Activated naive CD4-positive, alpha-beta T cell treated with anti-CD3 and anti-CD28 coated beads, Interleukin-2, amount 10 ng/mL, durations not matched to agents 7 days and 5 days (primary cell): ENCODE data around the gene REEP1.
A peak's percentile ranks its signal among the peaks of the same experiment; 100 is the strongest.
"Not testable (repeated sequence)": the region's sequence is repeated elsewhere in the genome, so short reads cannot be mapped to it uniquely, and the experiment has no call there.

Experiments
- CTCF ChIA-PET: fragments of 350-600 bp; sonication (Branson Sonifier 250); formaldehyde crosslinking; loops from one replicate; lab custom pipeline; 2021; ENCODE audit warnings: antibody characterized with exemption; lab: Charles Lee
- DNase-seq: peaks from one replicate; pipeline ENCODE4 v3.0.0-alpha.2; 2020
- H3K27ac Mint-ChIP-seq: one replicate; pipeline ENCODE4 v1.8.0; 2021; ENCODE audit warnings: mild to moderate bottlenecking, moderate library complexity, mixed read lengths
- H3K27me3 Mint-ChIP-seq: one replicate; pipeline ENCODE4 v1.8.0; 2021; ENCODE audit warnings: mild to moderate bottlenecking, mixed read lengths
- H3K36me3 Mint-ChIP-seq: one replicate; pipeline ENCODE4 v1.8.0; 2021; ENCODE audit warnings: mixed read lengths
- H3K4me1 Mint-ChIP-seq: one replicate; pipeline ENCODE4 v1.8.0; 2021; ENCODE audit warnings: mixed read lengths
- H3K4me3 Mint-ChIP-seq: one replicate; pipeline ENCODE4 v1.8.0; 2021; ENCODE audit warnings: mild to moderate bottlenecking, moderate library complexity, mixed read lengths
- H3K9me3 Mint-ChIP-seq: one replicate; pipeline ENCODE4 v1.8.0; 2021; ENCODE audit warnings: mixed read lengths

REEP1 gene

DNA sequence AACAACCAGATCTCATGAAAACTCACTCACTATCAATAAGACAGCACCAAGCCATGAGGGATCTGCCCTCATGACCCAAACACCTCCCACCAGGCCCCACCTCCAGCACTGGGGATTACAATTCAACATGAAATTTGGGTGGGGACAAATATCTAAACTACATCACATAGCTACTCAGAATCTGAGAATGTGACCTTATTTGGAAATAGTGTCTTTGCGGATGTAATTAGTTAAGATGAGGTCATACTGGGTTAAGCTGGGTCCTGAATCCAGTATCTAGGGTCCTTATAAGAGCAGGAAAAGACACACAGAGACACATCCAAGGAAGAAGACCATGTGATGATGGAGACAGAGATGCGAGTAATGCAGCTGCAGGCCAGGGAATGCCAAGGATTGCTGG, 27.5 kb upstream of the REEP1 start:
- CTCF ChIA-PET, result interaction anchor here (5.5 kb wide), 1 partner anchor 143 kb away, joined by 45 read pairs; no protein-coding TSS in a partner anchor

DNA sequence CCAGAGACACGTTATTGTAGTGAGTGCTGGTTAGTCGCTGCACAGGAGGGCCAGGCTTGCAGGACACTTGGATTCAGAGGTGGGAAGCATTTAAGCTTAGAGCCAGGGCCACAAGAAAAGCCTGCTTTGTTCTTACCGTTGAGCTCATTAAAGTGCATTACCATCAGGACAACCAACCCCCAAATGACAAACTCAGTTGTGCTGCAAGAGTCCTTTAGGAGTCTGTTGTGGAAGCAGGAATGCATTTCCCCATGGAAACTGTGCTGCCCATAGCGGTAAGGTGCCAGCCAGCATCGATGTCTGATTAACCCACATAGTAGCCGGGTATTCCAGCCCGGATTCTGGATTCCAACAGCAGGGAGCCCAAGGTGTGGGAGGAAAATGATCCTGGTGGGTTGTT, 23.4 kb upstream of the REEP1 start:
- Mint-ChIP-seq H3K9me3 (peaks cover 2% of the 10 kb centered on the region), H3K27me3 (peaks cover 16% of the 10 kb centered on the region), H3K4me3 (no peak overlapping the region), H3K27ac (no peak overlapping the region), H3K4me1 (no peaks in the 10 kb centered on the region), H3K36me3 (no peaks in the 10 kb centered on the region)
- CTCF ChIA-PET, result no interaction called here
- DNase-seq, result no peak

More for the DNA sequence above, 27.5 kb upstream of the REEP1 start:
- H3K27ac Mint-ChIP-seq, result no peak overlapping the region
- peaks cover 5% of the 10 kb centered on the region for H3K36me3 Mint-ChIP-seq
- H3K4me1 Mint-ChIP-seq, result peaks cover 26% of the 10 kb centered on the region
- DNase-seq, result no peak
- no peak overlapping the region for H3K4me3 Mint-ChIP-seq
- peaks cover 13% of the 10 kb centered on the region for H3K27me3 Mint-ChIP-seq
- peaks cover 5% of the 10 kb centered on the region for H3K9me3 Mint-ChIP-seq

DNA sequence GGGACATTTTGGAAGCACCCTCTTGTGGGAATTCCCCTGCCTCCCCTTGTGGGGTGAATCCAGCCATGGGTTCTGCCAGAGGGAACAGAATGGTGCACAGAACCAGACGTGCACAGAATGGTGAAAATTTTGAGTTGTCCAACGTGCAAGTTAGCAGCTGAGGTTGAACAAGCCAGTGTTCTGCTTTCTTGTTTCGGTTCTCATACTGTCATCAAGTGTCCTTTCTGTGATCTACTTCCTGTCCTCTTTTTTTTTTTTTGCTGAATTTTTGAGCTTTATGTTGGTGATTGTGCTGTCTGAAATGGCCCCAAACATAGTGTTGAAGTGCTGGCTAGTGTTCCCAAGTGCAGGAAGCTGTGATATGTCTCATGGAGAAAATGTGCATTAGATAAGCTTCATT, 21.5 kb upstream of the REEP1 start:
- Mint-ChIP-seq H3K9me3 (no peaks in the 10 kb centered on the region), H3K4me1 (no peaks in the 10 kb centered on the region), H3K27ac (no peak overlapping the region), H3K27me3 (peaks cover 10% of the 10 kb centered on the region), H3K4me3 (no peak overlapping the region), H3K36me3 (no peaks in the 10 kb centered on the region)
- no peak for DNase-seq
- CTCF ChIA-PET, result interaction anchor here (1.3 to 1.6 kb wide), 3 partner anchors 10 to 14 kb away, joined by 4 read pairs; no protein-coding TSS in a partner anchor

DNA sequence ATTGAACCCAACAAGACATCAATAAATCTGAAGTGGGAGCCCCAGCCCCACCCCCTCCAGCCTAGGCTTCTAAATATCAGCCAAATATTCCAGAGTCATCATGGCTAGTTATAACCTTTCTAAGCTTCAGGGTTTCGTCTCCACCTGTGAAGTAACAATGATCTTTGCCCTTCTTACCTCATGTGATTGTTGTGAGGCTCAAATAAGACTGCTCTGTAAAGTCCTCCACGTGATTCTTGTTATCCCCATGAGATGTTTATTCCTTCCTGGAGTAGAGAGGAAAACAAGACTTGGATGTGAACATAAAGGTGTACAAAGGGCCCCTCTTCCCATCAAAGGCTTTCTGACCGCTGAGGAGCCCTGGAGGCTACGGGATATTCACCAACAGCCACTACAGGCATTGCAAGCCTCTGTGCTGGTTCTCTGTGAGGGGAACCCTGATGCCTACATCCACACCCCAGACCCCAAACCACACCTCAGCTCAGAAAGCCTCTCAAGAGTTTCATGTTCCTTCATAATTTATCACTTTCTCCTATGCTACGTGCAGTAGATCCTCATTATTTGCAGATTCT, 20.1 kb upstream of the REEP1 start:
- Mint-ChIP-seq H3K36me3 (no peaks in the 10 kb centered on the region), H3K27me3 (peaks cover 11% of the 10 kb centered on the region), H3K4me3 (no peak overlapping the region), H3K4me1 (no peaks in the 10 kb centered on the region), H3K27ac (no peak overlapping the region), H3K9me3 (no peaks in the 10 kb centered on the region)
- CTCF ChIA-PET, result no interaction called here
- no peak for DNase-seq

DNA sequence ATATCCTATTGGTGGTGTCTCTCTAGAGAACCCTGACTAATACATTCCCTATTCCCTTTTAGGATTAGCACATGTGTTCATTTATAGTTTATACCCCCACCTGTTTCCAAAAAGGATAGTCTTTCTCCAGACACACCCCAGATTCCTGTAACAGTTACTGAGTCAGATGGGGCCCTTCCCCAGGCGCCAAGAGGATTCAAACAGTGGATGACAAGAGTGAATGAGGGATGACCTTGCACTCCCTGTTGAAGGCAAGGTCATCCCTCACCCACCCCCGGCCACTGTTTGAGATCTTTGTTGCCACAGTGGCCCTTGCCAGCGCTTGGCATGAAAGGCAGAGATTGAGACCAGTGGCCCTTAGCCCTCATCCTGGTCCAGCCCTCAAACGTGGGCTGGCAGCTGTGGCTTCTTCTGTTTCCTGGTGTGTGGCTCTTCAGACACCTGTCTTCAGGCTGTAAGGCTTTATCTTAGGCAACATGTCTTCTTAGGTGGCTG, 15.3 kb upstream of the REEP1 start:
- no peak overlapping the region for H3K4me3 Mint-ChIP-seq
- no peaks in the 10 kb centered on the region for H3K9me3 Mint-ChIP-seq
- H3K27ac Mint-ChIP-seq, result no peak overlapping the region
- H3K36me3 Mint-ChIP-seq, result no peaks in the 10 kb centered on the region
- H3K27me3 Mint-ChIP-seq, result peaks cover 19% of the 10 kb centered on the region
- CTCF ChIA-PET, result no interaction called here
- no peak for DNase-seq
- H3K4me1 Mint-ChIP-seq, result no peaks in the 10 kb centered on the region

DNA sequence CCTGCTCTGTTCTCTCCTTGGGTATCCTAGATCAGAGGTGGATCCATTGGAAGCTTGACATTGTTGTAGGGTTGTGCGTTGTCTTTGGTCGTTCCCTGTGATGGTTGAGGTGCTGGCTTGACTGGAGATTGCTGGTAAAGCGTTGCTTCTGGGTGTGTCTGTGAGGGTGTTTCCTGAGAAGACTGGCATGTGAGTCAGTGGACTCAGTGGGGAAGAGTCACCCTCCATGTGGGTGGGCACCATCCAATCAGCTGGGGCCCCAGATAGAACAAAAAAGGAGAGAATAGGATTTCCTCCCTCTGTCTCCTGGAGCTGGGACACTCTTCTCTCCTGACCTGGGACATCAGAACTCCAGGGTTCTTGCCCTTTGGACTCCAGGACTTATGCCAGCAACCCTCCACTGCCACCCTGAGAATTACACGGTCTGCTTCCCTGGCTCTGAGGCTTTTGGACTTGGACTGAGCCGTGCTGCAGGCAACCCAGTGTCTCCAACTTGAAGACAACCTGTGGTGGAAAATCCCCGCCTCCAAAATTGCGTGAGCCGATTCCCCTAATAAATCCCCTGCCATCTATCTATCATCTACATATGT, 14.8 kb upstream of the REEP1 start:
- Mint-ChIP-seq H3K4me1 (no peaks in the 10 kb centered on the region), H3K36me3 (no peaks in the 10 kb centered on the region), H3K4me3 (no peak overlapping the region), H3K9me3 (no peaks in the 10 kb centered on the region), H3K27ac (no peak overlapping the region), H3K27me3 (peaks cover 25% of the 10 kb centered on the region)
- no peak for DNase-seq
- CTCF ChIA-PET, result no interaction called here

DNA sequence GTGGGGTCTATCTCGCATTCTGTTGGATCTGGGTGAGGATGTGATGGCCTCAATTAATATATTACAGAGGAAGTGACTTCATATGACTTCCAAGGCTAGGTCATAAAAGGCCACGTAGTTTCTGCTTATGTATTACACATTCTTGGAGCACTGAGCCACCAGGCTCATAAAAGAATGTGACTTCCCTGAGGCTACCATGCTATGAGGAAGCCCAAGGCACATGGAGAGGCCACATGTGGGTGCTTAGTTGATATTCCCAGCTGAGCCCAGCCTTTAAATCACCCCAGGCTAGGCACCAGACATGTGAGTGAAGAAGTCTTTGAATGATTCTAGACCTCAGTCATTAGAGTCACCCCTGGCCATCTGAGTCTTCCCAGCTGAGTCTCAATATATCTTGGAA, 13.3 kb upstream of the REEP1 start:
- CTCF ChIA-PET, result no interaction called here
- no peak for DNase-seq
- H3K27me3 Mint-ChIP-seq, result peaks cover 34% of the 10 kb centered on the region
- no peak overlapping the region for H3K4me3 Mint-ChIP-seq
- no peaks in the 10 kb centered on the region for H3K36me3 Mint-ChIP-seq
- H3K9me3 Mint-ChIP-seq, result no peaks in the 10 kb centered on the region
- no peaks in the 10 kb centered on the region for H3K4me1 Mint-ChIP-seq
- H3K27ac Mint-ChIP-seq, result no peak overlapping the region

DNA sequence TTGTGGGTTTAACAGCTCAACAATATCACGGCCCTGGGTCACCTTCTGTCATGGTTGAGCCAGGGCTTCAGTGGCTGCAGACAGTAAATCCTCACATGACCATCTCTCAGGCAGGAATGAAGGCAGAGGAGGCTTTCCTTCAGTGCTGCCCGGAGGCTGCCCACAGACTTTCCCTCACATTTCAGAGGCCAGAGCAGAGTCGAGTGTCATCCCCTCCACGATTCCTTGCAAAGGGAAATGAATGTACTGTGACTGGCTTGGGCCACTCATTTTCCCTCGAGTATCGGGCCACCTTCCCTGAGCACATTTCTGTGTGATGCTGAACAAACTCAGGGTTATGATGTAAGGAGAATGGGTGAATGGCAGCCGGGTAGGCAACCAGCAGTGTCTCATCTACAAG, 10.0 kb upstream of the REEP1 start:
- Mint-ChIP-seq H3K4me1 (no peaks in the 10 kb centered on the region), H3K4me3 (no peak overlapping the region), H3K27ac (no peak overlapping the region), H3K27me3 (peaks cover 40% of the 10 kb centered on the region), H3K36me3 (no peaks in the 10 kb centered on the region), H3K9me3 (no peaks in the 10 kb centered on the region)
- CTCF ChIA-PET, result no interaction called here
- DNase-seq, result no peak

DNA sequence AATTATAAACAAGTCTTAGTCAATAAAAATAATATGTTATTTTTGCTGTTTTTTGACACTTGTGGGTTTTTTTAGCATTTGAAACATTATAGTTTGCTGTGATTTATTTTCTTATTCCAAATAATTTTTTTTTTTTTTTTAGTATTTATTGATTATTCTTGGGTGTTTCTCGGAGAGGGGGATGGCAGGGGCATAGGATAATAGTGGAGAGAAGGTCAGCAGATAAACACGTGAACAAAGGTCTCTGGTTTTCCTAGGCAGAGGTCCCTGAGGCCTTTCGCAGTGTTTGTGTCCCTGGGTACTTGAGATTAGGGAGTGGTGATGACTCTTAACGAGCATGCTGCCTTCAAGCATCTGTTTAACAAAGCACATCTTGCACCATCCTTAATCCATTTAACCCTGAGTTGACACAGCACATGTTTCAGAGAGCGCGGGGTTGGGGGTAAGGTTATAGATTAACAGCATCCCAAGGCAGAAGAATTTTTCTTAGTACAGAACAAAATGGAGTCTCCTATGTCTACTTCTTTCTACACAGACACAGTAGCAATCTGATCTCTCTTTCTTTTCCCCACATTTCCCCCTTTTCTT, 8.5 kb upstream of the REEP1 start:
- H3K4me1 Mint-ChIP-seq, H3K9me3 Mint-ChIP-seq, H3K36me3 Mint-ChIP-seq, CTCF ChIA-PET, H3K4me3 Mint-ChIP-seq, DNase-seq, H3K27ac Mint-ChIP-seq: not testable (repeated sequence)
- peaks cover 47% of the 10 kb centered on the region for H3K27me3 Mint-ChIP-seq

DNA sequence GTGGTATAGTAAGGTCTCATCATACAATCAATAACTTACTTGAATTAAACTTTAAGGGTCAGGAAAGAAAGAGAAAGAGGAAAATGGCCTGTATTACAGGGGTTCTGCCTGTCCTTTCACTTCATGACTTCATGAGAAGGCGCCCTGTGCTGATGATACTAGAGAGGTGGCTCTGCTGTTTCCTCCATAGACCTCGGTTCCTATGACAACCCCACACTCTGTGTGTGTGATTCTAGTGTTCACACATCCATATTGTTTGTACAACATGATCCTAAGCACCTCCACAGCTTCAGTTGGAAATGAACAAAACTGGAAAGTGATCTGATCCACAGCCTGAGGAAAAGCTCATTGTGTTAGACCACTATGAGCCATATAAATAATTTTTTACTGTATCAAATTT, 7.0 kb upstream of the REEP1 start:
- peaks cover 2% of the 10 kb centered on the region for H3K36me3 Mint-ChIP-seq
- H3K4me3 Mint-ChIP-seq, result no peak overlapping the region
- H3K27ac Mint-ChIP-seq, result no peak overlapping the region
- no peaks in the 10 kb centered on the region for H3K4me1 Mint-ChIP-seq
- peaks cover 4% of the 10 kb centered on the region for H3K9me3 Mint-ChIP-seq
- CTCF ChIA-PET, result no interaction called here
- H3K27me3 Mint-ChIP-seq, result peaks cover 61% of the 10 kb centered on the region
- DNase-seq, result no peak

DNA sequence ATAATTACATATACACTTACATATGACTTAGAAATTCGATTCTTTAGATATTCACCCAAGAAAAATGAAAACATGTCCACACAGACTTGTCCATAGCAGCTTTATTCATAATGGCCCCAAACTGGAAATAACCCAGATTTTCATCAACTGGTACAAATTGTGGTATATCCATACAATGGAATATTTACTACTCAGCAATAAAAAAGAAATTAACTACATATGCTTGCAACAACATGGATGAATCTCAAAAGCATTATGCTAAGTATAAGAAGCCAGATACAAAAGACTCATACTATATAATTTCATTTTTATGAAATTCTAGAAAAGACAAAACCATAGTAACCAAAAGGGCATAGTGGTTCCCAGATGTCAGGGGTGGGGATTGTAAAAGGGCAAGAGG, 5.1 kb upstream of the REEP1 start:
- peaks cover 7% of the 10 kb centered on the region for H3K4me1 Mint-ChIP-seq
- H3K27me3 Mint-ChIP-seq, result peaks cover 64% of the 10 kb centered on the region
- peaks cover 4% of the 10 kb centered on the region for H3K9me3 Mint-ChIP-seq
- H3K36me3 Mint-ChIP-seq, result peaks cover 2% of the 10 kb centered on the region
- no peak overlapping the region for H3K4me3 Mint-ChIP-seq
- no peak for DNase-seq
- CTCF ChIA-PET, result no interaction called here
- H3K27ac Mint-ChIP-seq, result no peak overlapping the region

DNA sequence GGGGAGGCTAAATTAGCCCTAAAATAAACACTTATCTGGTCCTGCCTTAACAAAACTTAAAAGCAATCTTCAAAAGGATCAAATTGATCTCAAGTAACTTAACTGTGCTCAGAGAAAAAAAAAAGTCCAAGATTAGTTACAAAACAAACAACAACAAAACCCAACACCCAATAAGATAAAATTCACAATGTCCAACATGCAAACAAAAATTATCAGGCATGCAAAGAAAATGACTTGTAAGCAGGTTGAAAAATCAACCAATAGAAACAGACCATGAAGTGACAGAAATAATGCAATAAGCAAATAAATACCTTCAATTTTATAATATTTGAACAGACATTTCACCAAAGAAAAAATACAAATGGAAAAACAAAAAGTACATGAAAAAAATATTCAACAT, 4.0 kb upstream of the REEP1 start:
- CTCF ChIA-PET, result no interaction called here
- Mint-ChIP-seq H3K4me1 (peaks cover 12% of the 10 kb centered on the region), H3K9me3 (peaks cover 4% of the 10 kb centered on the region), H3K27ac (no peak overlapping the region), H3K4me3 (no peak overlapping the region), H3K36me3 (peaks cover 2% of the 10 kb centered on the region), H3K27me3 (peaks cover 66% of the 10 kb centered on the region)
- no peak for DNase-seq

DNA sequence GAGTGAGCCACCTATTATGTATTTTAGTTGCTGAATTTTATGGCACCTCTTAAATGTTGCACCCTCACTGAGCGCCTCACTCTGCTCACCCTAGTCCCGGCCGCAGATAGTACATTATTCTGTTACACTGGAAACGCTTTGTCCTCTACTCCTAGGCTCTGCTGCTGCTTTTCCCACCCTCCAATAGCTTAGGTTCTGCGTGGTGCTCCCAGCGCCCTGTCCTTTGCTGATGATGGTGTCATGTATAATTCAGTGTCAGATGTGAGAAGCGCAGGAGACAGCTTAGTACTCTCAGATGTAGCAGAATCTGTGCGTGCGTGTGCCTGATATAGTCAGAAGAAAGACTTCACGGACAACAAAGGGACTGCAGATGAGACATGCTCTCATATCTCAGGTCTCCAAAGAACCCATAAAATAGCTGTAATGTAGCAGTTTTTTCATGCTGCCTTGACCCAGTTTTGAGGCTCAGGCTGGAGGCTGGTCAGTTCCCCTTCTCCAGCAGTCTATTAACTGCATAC, 1.4 kb upstream of the REEP1 start:
- H3K9me3 Mint-ChIP-seq, result peaks cover 4% of the 10 kb centered on the region
- H3K4me1 Mint-ChIP-seq, result peaks cover 22% of the 10 kb centered on the region
- no peak for DNase-seq
- H3K36me3 Mint-ChIP-seq, result peaks cover 2% of the 10 kb centered on the region
- CTCF ChIA-PET, result interaction anchor here (1.3 kb wide), 1 partner anchor 40 kb away, joined by 4 read pairs; no protein-coding TSS in a partner anchor
- no peak overlapping the region for H3K27ac Mint-ChIP-seq
- H3K27me3 Mint-ChIP-seq, result peaks cover 79% of the 10 kb centered on the region
- H3K4me3 Mint-ChIP-seq, result no peak overlapping the region

DNA sequence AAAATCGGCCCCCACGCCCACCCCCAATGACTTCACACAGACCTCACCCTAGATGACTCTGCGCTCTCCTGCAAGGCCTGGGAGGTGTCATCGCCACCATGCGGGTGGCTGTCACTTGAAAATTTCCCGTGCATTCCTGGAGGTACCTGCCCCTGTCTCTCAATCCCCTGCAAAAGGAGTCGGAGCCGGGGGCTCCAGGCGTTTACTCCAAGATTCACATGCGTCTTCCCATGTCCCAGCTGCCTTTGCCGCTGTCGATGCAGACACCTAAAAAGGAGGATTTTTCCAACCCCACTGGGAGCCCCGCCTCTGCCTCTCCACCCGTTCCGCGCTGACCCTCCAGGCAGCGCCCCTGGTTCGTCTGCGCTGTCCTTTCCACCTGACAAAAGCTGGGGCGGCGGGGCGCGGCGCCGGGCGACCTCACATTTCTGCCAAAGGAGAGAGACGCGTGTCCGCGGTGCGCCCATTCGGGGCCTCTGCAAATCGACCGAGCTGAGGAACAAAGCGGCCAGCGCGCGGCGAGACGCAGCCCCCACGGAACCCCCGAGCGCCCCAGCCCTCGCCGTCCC, 667 bp downstream of the REEP1 start:
- CTCF ChIA-PET, result interaction anchor here (1.2 kb wide), 1 partner anchor 116 kb away, joined by 3 read pairs; no protein-coding TSS in a partner anchor
- H3K27me3 Mint-ChIP-seq, result peaks cover 89% of the 10 kb centered on the region

More for the DNA sequence above, 667 bp downstream of the REEP1 start:
- peak; percentile 31 for DNase-seq
- H3K27ac Mint-ChIP-seq, result no peak overlapping the region
- H3K9me3 Mint-ChIP-seq, result peaks cover 4% of the 10 kb centered on the region
- peak overlapping the region; percentile 73 for H3K4me3 Mint-ChIP-seq
- H3K4me1 Mint-ChIP-seq, result peaks cover 22% of the 10 kb centered on the region
- H3K36me3 Mint-ChIP-seq, result peaks cover 2% of the 10 kb centered on the region
